Activated B cell treated with CpG ODN at 0.5 μM for 24 hours (primary cell): ENCODE data around the gene ZNF391. TPM values are rescaled to one million over a fixed set of nuclear protein-coding genes. Genes with fewer than 3 reads are reported as not detected.

Source experiments
- ATAC-seq: fragments of 200-7000 bp; cut with Tn5 transposase; one replicate; pipeline ENCODE4 v1.10.0; 2021; ENCODE audit warnings: low read depth, mild to moderate bottlenecking, moderate library complexity
- CTCF ChIA-PET: fragments of 350-600 bp; sonication (Branson Sonifier 250); formaldehyde crosslinking; loops from one replicate; lab custom pipeline; 2021; ENCODE audit warnings: antibody characterized with exemption; lab: Charles Lee
- POLR2A ChIA-PET: fragments of 350-600 bp; sonication (Branson Sonifier 250); formaldehyde crosslinking; loops from one replicate; lab custom pipeline; 2021; ENCODE audit warnings: antibody characterized with exemption; lab: Charles Lee
- DNase-seq: peaks from one replicate; pipeline ENCODE4 v3.0.0; 2022
- H3K27ac Mint-ChIP-seq: one replicate; pipeline ENCODE4 v1.8.0; 2020; ENCODE audit warnings: mixed read lengths
- H3K27me3 Mint-ChIP-seq: one replicate; pipeline ENCODE4 v1.8.0; 2021; ENCODE audit warnings: mixed read lengths
- H3K36me3 Mint-ChIP-seq: one replicate; pipeline ENCODE4 v1.8.0; 2021; ENCODE audit warnings: low read depth, mixed read lengths
- H3K4me1 Mint-ChIP-seq: one replicate; pipeline ENCODE4 v1.8.0; 2021; ENCODE audit warnings: mixed read lengths
- H3K4me3 Mint-ChIP-seq: one replicate; pipeline ENCODE4 v1.8.0; 2020; ENCODE audit warnings: mild to moderate bottlenecking, mixed read lengths
- H3K9me3 Mint-ChIP-seq: one replicate; pipeline ENCODE4 v1.8.0; 2020; ENCODE audit warnings: mixed read lengths
- intact Hi-C: fragments of 100-400 bp; cut with micrococcal nuclease; formaldehyde crosslinking; loops from one replicate; pipeline ENCODE4 v1.15.1; 2024
- total RNA-seq: library from RNA; stranded (reverse); gene quantifications from 2 replicates; pipeline ENCODE4 v1.2.3, GENCODE V29; 2022
- TF ChIP-seq, protein P1 (sequence below): fragments of 200-600 bp; IDR thresholded peaks from one replicate; pipeline ENCODE4 v1.8.0; 2022; ENCODE audit warnings: antibody characterized with exemption, mild to moderate bottlenecking

The ZNF391 gene
- total RNA-seq, result 4.8 and 5.9 TPM in 2 replicates

- POLR2A ChIA-PET, result interaction anchor here (0.7 to 1.7 kb wide), 7 partner anchors 84 to 1507 kb away, joined by 4 to 16 read pairs (median 8); partner anchors contain the start of gene ZNF184
- peaks cover 13% of the 10 kb centered on the region for H3K4me1 Mint-ChIP-seq
- no peaks in the 10 kb centered on the region for H3K27me3 Mint-ChIP-seq
- peak within 1 kb of the TSS; percentile 95 for H3K27ac Mint-ChIP-seq
- TF ChIP-seq, protein P1, sequence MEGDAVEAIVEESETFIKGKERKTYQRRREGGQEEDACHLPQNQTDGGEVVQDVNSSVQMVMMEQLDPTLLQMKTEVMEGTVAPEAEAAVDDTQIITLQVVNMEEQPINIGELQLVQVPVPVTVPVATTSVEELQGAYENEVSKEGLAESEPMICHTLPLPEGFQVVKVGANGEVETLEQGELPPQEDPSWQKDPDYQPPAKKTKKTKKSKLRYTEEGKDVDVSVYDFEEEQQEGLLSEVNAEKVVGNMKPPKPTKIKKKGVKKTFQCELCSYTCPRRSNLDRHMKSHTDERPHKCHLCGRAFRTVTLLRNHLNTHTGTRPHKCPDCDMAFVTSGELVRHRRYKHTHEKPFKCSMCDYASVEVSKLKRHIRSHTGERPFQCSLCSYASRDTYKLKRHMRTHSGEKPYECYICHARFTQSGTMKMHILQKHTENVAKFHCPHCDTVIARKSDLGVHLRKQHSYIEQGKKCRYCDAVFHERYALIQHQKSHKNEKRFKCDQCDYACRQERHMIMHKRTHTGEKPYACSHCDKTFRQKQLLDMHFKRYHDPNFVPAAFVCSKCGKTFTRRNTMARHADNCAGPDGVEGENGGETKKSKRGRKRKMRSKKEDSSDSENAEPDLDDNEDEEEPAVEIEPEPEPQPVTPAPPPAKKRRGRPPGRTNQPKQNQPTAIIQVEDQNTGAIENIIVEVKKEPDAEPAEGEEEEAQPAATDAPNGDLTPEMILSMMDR, result no peak
- CTCF ChIA-PET, result interaction anchor here (0.8 to 1.2 kb wide), 3 partner anchors 76 to 384 kb away, joined by 3 to 4 read pairs (median 4); no protein-coding TSS in a partner anchor
- peak; percentile 88 for ATAC-seq
- intact Hi-C loops, result loop anchor here (1.0 to 5.0 kb wide), 9 partner anchors 13 to 1011 kb away; partner anchors contain the start of genes HMGN4, POM121L2, ZNF184 and ZSCAN12
- DNase-seq, result peak; percentile 73
- peak within 1 kb of the TSS; percentile 97 for H3K4me3 Mint-ChIP-seq
- peaks cover 3% of the 10 kb centered on the region for H3K9me3 Mint-ChIP-seq
- peaks cover 6% of the 10 kb centered on the region for H3K36me3 Mint-ChIP-seq
Measured at GRCh38 chr6:27388293-27389197, at the start of gene ZNF391. Gene ZNF391, plus strand, starts transcription at chr6:27388759. Its CDS starts 11,612 bp downstream, at chr6:27400371.

DNA sequence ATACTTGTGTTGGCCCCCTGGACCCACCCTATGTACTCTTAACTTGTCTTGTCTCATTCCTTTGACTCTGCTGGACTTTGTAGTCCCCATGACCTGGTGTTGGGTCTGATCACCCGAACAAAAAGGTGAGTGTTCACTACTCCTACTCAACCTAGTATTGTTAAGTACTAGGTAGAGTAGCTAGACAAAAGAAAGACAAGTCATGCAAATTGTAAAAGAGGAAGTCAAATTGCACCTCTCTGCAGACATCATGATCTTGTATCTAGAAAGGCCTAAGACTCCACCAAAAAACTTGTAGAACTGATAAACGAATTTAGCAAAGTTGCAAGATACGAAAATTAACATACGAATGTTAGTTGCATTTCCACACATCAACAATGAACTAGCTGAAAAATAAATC lies 35.7 kb upstream of the ZNF391 start:
- H3K4me3 Mint-ChIP-seq, result no peak overlapping the region
- H3K9me3 Mint-ChIP-seq, result peaks cover 23% of the 10 kb centered on the region
- H3K27ac Mint-ChIP-seq, result no peak overlapping the region
- H3K4me1 Mint-ChIP-seq, result no peaks in the 10 kb centered on the region
- TF ChIP-seq, protein P1, result no peak
- ChIA-PET CTCF (no interaction called here), POLR2A (no interaction called here)
- ATAC-seq (no peak), DNase-seq (no peak)
- peaks cover 3% of the 10 kb centered on the region for H3K27me3 Mint-ChIP-seq
- intact Hi-C loops, result no loop called here
- no peaks in the 10 kb centered on the region for H3K36me3 Mint-ChIP-seq

DNA sequence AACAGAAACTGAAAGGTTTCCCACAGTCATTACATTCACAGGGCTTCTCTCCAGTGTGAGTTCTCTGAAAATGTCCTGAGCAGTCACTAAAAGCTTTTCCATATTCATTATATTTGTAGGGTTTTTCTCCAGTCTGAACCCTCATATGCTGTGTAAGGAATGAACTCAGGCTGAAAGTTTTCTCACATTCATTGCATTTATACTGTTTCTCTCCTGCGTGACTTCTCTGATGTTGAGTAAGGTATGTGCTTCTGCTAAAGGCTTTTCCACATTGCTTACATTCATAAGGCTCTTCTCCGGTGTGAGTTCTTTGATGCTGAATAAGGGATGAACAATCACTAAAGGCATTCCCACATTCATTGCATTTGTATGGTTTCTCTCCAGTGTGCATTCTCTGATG lies 29.8 kb upstream of the ZNF391 start:
- TF ChIP-seq, protein P1, result no peak
- Mint-ChIP-seq H3K4me3 (no peak overlapping the region), H3K27me3 (peaks cover 4% of the 10 kb centered on the region), H3K4me1 (no peaks in the 10 kb centered on the region), H3K36me3 (peaks cover 11% of the 10 kb centered on the region), H3K9me3 (peaks cover 36% of the 10 kb centered on the region), H3K27ac (no peak overlapping the region)
- ChIA-PET POLR2A (no interaction called here), CTCF (no interaction called here)
- ATAC-seq, result no peak
- DNase-seq, result no peak
- intact Hi-C loops, result no loop called here

GRCh38 chr6:27359231-27359630 lies 29.3 kb upstream of the ZNF391 start:
- CTCF ChIA-PET, result no interaction called here
- peaks cover 34% of the 10 kb centered on the region for H3K9me3 Mint-ChIP-seq
- POLR2A ChIA-PET, result no interaction called here
- intact Hi-C loops, result no loop called here
- no peak overlapping the region for H3K27ac Mint-ChIP-seq
- DNase-seq (no peak), ATAC-seq (no peak)
- H3K4me1 Mint-ChIP-seq, result no peaks in the 10 kb centered on the region
- TF ChIP-seq, protein P1, result no peak
- no peak overlapping the region for H3K4me3 Mint-ChIP-seq
- peaks cover 3% of the 10 kb centered on the region for H3K27me3 Mint-ChIP-seq
- peaks cover 11% of the 10 kb centered on the region for H3K36me3 Mint-ChIP-seq

DNA sequence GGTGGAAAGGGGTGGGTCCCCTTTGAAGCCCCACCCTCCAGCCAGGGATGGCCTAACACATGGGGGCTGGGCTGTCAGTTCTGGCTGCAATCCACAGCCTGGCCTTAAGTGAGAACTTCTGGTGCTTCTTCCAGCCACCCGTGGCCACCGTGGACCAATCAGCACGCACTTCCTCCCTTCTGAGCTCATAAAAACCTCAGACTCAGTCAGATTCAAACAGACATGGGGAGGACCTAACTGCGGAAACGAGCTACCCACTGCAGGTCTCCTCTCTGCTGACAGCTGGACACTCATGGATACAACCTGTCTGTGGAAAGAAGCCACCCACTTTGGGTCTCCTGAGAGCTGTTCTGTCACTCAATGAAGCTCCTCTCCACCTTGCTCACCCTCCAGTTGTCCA lies 20.4 kb upstream of the ZNF391 start:
- ATAC-seq, result no peak
- Mint-ChIP-seq H3K36me3 (peaks cover 5% of the 10 kb centered on the region), H3K4me1 (no peaks in the 10 kb centered on the region), H3K4me3 (no peak overlapping the region), H3K9me3 (peaks cover 13% of the 10 kb centered on the region), H3K27ac (no peak overlapping the region), H3K27me3 (peaks cover 1% of the 10 kb centered on the region)
- ChIA-PET POLR2A (no interaction called here), CTCF (no interaction called here)
- intact Hi-C loops, result no loop called here
- TF ChIP-seq, protein P1, result no peak
- DNase-seq, result no peak
